Measurements from ENCODE around the gene ATP1A3.
A peak's percentile ranks its signal among the peaks of the same experiment; 100 is the strongest.
"Not testable (repeated sequence)": the region's sequence is repeated elsewhere in the genome, so short reads cannot be mapped to it uniquely, and the experiment has no call there.

Gene ATP1A3

DNA sequence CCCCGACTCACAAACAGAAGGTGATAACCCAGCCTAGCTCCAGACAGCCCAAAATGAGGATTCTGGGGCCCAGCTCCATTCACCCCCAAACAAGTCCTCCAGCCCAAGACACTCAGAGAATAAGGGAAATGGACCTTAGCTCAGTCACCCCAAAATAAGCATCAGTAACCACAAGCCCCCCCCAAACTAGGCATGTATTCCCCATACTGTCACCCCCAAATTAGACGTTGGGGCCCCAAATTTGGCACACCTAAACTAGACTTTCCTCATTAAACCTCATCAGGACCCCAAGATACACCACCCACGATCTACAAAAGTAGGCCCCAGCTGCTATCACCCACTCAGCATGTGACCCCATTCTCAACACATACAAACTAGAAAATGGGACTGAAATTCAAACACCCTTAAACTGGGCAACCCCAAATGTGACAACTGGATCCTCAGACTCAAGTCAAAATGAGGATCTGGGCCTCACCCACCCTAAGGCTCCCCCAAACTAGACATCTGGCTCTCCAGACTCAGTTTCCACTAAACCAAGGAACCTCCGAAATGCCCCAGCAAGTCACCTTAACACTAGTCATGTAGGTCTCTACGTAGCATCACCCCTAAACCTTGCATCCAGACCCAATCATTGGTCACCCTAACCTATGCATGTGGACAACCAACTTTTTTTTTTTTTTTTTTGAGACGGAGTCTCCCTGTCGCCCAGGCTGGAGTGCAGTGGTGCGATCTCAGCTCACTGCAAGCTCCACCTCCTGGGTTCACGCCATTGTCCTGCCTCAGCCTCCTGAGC is 52.4 kb downstream of the ATP1A3 start:
- no peak for DNase-seq

DNA sequence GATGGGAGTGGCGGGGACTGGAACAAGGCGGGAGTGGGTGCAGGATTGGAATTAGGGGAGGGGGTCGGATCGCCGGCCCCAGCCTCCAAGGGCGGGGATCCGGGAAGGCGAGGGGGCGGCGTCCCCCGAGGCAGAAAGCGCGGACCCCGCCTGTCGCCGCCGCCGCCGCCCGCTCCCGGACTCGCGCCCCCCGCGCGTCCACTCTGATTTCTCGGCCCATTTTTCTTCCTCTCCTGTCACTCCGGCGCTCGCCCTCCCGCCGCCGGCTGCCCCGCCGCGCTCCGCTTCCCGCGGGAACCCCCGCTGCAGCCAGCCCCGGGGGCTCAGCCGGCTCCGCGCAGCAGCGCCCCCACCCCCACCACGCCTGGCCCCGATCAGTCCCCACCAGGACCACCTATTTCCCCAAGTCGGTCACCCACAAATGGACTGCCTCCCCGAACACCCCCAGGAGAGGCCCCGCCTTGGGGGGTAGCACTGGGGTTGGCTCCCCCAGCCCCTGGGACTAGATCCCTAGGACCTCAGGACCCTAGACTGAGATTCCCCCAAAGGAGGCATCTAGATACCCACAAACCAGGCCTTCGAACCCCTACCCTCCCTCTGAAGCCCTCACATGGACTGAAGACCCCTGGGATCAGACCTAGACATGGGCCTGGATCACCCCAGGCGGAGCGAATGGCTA is 53.2 kb downstream of the ATP1A3 start:
- no peak for DNase-seq

DNA sequence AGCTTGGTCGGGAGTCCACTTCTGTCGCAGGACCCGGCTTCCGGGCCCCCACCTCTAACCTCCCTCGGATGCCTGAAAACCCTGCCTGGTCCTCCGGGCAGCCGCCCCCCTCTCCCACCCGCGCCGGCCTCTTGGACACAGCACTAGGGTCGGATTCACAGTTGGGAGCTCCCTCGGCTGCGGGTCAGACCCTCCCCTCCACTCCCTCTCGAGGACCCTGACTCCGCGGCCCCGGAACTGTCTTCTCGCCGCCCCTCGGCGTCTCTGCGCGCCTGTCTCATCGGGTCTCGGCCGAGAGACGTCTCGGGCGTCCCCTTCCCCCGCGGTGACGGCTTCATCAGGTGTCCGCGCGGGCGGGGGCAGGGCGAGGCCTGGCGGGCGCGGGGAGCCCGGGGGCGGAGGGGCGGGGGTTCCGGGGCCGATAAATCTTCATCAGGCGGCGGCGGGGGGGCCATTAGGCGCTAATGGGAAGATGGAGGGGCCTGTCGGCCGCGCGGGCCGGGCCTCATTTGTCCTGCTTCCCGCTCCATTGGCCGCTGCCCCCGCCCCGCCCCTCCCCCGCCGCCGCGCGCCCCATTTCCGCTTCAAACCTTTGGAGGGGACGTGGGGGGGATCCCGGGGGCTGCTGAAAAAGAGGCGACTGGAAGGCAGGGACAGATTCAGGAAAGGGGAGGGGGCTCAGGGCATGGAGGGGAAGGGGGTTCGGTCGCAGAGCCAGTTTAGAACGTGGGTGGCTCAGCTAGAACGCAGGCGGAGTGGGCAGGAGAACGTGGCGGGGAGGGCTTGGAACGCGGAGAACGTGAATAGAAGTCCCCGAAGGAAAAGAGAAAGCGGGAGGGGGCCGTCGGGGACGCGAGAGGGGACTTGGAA is 53.9 kb downstream of the ATP1A3 start:
- DNase-seq: no peak

DNA sequence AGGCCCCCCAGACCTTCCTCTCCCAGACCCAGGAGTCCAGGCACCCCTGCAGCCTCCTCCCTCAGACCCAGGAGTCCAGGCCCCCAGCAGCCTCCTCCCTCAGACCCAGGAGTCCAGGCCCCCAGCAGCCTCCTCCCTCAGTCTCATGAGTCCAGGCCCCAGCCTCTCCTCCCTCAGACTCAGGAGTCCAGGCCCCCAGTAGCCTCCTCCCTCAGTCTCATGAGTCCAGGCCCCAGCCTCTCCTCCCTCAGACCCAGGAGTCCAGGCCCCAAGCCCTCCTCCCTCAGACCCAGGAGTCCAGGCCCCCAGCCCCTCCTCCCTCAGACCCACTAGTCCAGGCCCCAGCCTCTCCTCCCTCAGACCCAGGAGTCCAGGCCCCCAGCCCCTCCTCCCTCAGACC is 54.8 kb downstream of the ATP1A3 start:
- DNase-seq: not testable (repeated sequence)

DNA sequence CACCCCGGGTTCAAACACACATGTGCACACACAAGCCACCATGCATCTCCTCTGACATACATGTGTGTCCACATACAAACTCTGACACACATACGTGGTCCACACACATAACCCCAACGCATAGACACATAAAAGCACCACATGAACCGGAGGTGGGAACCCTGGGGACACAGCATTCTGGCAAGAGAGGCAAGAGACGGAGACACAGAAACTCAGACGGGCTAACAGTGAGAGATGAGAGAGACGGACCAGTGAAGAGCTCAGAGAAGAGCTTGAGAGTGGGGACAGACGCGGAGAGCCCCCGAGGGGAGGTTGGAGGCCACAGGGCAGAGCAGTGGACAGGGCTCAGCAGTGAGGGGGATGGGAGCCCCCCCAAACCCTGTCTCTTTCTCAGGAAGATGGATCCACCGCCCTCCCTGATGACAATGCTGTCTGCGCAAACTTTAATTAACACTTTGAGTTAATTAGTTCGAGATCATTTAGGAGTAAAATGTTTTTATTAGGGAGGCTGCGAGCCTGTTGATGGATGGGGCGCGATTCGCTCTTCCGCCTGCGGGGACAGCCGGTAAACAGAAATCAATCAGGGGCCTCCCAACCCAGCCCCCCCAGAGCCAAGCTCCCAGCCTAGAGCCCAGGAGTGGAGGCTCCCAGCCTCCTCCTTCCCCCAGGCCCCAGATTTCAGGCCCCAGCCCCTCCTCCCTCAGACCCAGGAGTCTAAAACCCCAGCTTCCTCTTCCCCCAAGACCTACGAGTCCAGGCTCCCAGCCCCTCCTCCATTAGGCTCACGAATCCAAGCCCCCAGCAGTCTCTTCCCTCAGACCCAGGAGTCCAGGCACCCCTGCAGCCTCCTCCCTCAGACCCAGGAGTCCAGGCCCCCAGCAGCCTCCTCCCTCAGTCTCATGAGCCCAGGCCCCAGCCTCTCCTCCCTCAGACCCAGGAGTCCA is 56.2 kb downstream of the ATP1A3 start:
- no peak for DNase-seq

DNA sequence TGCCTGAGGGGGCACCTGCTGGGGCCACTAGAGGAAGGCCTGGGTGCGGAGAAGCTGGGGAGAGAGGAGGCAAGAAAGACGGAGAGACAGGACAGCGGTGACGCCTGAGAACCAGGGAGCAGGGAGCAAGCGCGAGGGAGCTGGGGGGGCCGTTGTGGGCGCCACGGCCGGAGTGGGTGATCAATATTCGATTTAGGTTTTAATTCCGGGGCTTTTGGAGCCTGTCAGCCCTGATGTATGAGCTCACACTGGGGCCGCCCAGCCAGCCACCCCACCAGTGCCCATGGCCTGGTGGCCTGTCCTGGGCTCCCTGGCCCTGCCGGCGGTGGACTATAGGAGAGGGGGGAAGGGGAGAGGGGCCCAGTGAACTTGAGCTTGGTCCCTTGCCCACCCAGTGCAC is 57.1 kb downstream of the ATP1A3 start:
- DNase-seq: no peak

DNA sequence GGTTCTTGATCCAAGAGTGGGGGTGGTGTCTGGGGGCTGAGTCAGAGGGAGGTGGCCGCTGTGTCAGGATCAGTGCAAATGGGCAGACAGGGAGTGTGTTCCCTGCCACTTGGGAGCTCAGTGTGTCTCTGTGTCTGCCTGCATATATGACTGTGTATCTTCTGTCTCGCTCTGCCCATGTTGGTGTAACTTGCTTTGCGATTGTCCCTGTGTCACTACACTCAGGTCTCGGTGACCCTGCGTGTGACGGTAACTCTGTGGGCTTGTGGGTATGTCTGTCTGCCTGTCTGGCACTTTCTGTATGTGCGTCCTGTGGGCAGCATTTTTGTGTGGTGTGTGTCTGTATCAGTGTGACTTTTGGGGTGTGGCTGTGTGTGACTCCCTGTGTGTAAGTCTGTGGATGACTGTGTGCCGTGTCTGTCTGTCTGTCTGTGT is 57.6 kb downstream of the ATP1A3 start:
- no peak for DNase-seq

DNA sequence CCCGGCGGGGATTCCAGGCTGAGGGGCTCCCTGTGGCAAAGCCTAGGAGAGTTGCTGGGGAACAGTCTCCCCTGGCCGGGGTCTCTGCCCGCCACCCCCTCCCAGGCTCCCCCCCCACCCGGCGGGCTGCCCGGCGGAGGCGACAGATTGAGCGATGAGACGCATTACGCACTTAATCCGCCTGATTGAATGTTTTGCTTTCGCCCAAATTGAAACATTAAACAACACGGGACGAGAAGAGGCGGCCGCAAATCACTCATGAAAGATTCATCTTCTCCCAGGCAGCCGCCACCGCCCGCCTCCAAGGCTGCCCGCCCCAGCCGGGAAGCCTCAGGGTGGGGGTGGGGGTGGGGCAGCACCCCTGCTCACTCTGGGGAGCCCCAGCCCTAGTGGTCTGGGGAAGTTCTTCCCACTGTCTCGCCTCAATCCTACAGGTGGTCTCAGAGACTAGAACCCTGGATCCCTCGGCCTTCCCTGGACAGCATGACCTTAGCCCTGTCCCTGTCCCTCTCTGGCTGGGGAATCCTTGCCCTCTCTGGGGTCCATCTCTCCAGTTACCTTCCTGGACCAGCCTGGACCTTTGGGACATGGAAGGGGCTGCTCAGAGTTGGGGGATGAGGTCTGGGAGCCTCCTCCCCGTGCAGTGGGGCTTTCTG is 58.1 kb downstream of the ATP1A3 start:
- no peak for DNase-seq

DNA sequence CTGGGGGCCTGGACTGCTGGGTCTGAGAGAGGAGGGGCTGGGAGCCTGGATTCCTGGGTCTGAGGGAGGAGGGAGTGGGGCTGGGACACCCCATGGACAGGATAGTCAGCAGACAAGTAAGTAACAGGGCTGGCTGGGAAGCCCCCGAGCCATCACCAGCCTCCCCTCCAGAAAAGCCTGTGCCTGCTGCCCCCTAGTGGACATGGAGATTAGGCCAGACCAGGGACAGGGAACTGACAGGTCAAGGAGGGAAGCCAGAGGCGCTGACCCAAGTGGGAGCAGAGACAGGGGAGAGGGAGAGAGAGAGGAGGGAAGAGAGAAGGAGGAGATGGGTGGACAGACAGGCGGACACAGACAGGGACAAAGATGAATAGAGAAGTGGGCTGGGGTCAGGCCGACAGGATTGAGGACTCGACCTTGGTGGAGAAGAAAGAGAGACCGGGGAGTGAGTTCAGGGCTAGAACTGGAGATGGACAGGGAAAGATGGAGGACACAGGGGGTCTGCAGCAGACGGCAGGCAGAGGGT is 59.1 kb downstream of the ATP1A3 start:
- peak; percentile 40 for DNase-seq

DNA sequence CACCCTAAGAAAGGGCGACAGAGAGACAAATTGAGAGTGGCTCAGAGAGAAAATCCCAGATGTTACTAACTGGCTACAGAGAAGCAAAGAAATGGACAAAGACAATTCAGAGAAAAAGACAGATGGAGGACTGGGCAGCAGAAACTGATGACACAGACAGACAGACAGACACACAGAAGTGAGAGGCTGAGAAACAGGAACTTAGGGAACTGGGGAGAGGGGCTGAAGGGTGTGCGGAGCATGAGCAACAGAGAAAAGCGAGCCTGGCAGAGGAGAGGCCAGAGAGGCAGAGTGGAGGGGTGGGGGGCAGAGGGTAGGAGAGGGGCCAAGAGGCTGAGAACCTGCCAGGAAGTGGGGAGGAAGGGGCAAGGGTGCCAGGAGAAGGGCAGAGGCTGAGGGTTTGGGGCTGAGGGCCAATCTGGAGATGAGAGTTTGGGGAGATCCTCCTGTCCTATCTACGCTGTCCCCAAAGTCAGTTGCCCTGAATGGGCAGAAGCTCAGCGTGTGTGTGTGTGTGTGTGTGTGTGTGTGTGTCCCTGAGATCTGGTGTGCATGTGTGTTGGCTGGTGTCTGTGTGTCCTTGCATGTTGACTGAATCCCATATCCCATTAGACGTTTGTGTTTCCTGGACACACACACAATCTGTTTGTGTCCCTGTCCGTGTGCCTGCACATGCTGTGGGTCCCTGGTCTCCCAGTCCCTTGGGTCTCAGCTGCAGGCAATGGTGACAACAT is 60.2 kb downstream of the ATP1A3 start:
- DNase-seq: no peak

DNA sequence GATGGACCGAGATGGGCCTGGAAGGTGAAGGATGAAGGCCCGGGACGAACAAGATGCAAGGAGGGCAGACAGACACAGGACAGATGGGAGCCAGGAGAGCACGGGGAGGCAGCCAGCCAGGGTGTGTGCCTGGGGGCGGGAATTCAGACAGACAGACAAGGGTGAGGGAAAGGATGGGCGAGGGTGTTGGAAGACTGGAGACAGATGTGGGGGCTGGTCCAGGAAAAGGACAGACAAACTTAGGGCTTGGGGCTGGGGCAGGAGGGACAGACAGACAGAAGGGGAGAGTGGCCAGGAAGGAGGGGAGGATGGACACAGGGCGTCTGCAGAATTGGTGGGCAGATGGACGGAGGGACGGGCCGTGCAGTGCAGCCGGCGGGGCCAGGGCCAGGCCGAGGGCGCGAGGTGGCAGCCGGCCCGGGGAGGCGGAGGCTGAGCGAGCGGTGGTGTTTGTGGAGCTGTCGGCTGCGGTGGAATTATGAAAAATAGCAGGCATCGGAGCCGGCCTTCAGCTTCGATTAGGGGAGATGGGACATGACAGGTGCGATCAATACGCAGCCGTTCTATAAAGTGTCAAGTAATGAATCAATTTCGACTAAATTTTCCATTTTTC is 61.2 kb downstream of the ATP1A3 start:
- no peak for DNase-seq

DNA sequence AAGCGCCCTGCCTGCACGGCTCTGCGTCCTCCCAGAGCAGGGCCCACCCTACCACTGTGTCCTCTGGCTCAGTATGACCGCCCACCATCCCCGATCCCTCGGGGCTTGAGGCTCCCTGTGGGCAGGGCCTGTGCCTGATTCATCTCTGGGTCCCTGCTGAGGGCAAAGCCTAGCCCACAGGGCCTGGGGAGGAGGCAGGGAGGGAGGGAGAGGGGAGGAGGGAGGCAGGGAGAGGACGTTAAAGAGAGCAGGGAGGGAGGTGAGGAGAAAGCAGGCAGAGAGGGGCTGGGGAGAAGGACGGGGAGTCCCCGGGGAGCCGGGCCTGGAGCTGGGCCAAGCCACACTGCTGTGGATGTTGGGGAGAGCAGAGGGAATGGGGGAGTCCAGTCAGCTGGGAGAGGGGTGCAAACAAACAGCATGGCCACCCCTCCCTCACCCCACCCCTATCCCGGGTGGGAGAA is 61.7 kb downstream of the ATP1A3 start:
- DNase-seq: no peak

DNA sequence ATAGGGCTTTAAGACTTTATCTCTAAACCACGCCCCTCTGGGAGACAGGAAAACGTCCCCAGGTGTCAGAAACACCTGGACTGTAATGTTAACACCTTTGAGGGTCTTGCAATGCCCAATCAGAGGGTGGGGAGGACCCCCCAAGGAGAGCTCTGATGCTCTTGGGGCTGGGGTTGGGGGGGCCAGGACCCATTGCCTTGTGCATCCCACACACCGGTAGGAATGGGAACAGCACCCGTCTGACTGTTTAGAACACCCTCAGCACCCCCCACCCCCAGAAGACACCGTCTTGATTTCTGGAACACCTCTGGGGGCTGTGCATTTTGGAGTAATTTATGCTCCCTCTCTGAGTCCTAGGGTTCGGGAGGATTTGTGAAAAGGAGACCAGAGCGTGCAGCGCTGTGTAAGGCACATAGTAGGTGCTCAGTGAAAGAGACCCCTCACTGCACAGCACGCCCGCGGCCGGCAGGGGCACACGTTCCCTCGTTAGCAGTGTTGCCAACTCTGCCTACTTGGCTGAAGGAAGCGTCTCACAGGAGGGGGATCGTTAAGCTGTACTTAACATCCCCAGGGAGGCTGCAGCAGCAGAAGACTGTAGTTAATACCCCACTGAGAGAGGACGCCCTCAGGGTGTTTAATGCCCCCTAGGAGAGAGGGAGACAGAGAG is 63.0 kb downstream of the ATP1A3 start:
- DNase-seq: no peak

DNA sequence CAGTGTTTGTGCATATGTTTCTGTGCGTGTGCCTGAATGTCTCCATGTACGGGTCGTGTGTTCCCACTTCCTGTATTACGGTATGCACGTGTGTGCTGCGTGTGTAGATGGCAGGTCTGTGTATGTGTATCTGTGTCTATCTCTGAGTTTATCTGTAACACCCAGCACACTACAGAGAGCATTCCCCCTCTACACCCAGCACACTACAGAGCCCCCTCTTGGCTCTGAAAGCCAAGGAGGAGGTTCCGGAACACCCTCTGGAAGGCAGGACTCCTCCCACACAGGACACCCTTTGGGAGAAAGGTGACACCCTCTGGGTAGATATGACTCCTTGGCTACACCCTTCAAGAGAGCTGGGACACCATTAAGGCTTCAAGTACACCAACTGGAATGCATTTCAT is 63.7 kb downstream of the ATP1A3 start:
- DNase-seq: no peak

DNA sequence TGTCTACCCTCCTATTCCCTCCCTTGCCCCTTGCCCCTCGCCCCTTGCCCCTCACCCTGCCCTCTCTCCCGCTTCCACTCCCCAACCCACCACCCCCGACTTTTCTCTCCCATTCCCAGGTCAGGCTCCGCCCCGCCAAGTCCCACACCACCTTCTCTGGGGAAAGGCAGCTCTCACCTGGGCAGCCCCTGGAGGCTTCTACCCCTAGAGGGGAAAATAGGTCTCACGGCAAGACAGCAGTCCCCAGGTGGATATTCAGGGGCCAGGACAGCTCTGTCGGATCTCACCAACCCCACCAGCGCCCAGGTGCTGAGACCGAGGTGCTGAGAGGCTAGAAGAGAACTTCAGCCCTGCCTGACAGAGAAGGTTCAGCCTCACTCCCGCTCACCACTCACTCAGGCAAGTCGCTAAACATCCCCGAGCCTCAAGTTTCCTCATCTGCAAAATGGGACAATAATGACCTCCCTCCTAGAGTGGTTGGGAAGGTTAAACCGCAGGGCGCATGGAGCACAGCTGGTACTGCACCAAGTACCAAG is 64.4 kb downstream of the ATP1A3 start:
- DNase-seq: no peak

DNA sequence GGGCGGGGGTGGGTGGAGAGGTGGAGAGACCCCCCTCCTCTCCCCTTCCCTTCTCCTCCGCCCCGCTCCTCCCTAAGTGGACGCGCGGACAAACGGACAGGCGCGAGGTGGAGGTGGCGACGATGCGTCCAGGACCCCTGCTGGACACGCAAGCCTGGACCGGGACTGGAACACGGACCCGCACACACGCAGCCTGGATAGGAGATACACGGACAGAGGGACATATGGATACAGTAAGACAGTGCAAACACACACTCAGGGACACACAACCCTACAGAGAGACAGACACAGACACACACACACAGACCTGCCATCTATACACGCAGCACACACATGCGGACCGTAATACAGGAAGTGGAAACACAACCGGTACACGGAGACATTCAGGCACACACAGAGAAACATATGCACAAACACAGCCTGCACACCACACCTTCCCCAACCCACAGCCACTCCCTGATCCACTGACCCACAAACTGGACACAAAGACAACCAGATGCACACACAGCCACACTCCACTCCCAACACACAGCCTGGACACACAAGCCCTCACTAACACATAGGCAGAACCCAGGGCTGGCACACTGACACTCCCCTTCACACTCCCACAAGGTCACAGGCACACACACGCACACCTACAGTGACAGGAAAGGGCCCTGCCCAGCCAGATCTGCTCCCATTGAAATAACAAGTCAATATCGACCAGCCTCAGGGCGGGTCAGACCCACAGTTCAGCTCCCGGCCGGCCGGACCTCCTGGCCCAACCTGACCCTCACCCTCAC is 65.1 kb downstream of the ATP1A3 start:
- DNase-seq: no peak

DNA sequence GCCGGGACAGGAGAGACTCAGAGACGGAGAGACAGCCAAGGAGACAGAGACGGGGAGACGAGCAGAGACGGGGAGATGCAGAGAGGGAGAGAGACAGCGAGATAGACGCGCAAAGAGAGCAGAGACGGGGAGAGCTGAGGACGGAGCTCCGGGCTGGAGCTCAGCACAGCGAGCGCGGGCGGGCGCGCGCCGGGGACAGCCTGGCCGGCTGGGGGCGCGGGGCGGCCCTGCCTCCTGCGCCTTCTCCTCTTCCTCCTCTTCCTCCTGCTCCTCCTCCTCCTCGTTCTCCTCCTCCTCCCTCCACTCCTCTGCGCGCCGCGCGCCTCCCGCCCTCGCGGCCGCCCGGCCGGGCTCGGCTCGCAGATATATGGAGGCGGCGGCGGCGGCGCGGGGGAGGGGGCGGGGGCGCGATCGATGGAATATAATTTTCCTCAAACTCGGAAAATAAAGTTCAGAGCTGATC is 65.8 kb downstream of the ATP1A3 start, which contains the start of gene ERFL:
Gene ERFL, minus strand, starts transcription at position 229 of the 463 bp plus-strand sequence. CDS start 15,530 bp downstream, outside the sequence.
- DNase-seq: no peak

DNA sequence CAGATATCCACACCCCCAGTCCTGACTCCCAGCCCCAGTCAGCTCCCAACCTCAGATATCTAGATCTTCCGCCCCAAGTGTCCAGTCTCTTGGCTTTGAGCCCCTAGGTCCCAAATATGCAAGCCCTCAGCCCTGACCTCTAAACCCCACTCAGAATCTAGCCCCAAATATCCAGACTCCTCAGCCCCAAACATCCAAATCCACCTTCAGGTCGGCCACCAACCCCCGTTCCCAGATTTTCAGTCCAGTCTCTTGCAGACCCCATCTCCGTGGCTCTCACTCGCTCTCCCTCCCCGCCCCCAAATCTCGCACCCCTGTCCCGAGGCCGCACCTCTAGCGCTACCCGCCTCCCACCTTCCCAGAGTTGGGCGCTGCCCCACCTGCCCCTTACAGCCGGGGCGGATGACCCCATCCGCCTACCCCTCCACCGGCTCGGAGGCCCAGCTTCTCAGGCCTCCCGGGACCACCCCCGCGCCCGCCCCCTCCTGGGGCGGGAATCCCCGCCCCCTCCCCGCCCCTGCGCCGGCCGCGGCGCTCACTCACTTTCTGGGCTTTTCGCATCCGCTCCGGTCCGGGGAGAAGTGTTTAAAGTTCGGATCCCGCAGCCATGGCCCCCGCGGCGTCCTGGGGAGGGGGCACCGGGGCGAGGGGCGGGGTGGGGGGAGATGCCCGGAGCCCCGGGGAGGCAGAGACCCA is 66.4 kb downstream of the ATP1A3 start:
- DNase-seq: no peak
